ENCODE results near the gene TP53RK. TPM values are rescaled to one million over a fixed set of nuclear protein-coding genes. Genes with fewer than 3 reads are reported as not detected.

The TP53RK gene
- total and polyA plus RNA-seq, 2 experiments from 2014 or later: 24.2 to 26.0 TPM

- TF ChIP-seq REST (IDR thresholded peaks at IDR 0.05; ENCODE audit: unreplicated experiment): no peak
- no peak for TF ChIP-seq CTCF (conservative IDR thresholded peaks at IDR 0.05; ENCODE audit: low read depth in 2 of 2)
- no peak for TF ChIP-seq ZNF114 (CRISPR knock-in tag; IDR thresholded peaks at IDR 0.05)
- TF ChIP-seq POLR2AphosphoS5 (IDR thresholded peaks at IDR 0.05; ENCODE audit: low read depth): no peak
- TF ChIP-seq STAT1 (IDR thresholded peaks at IDR 0.05; ENCODE audit: unreplicated experiment): no peak
- no peak for TF ChIP-seq EZH2 (IDR thresholded peaks at IDR 0.05; ENCODE audit: low read depth, unreplicated experiment)
- no peak for TF ChIP-seq ZNF462 (CRISPR knock-in tag; IDR thresholded peaks at IDR 0.05)
- TF ChIP-seq CREB1 (CRISPR knock-in tag; IDR thresholded peaks at IDR 0.05; ENCODE audit: low read depth): no peak
- TF ChIP-seq ZNF331 (CRISPR knock-in tag; IDR thresholded peaks at IDR 0.05; ENCODE audit: low read depth): no peak
- H3K4me2 ChIP-seq: no peak overlapping the region
- 0 out of 2 replicates have a peak, but pooled peaks cover 2% of the 10 kb centered on the region for H3K36me3 ChIP-seq (ENCODE audit: insufficient read depth)
- H2AFZ ChIP-seq: no peak overlapping the region
- Mint-ChIP-seq H3K9me3 (peaks cover 15% of the 10 kb centered on the region; the same call in 2 of the 3 replicates), H3K4me3 (no peak overlapping the region), H3K36me3 (ENCODE audit: low read depth) (peaks cover 18% of the 10 kb centered on the region), H3K27me3 (ENCODE audit: insufficient read depth, low read depth, poor library complexity) (no peaks in the 10 kb centered on the region), H3K27ac (no peak overlapping the region), H3K4me1 (peaks cover 5% of the 10 kb centered on the region; the same call in 2 of the 3 replicates)
- no peaks in the 10 kb centered on the region for H3K79me2 ChIP-seq (replicated peaks; ENCODE audit: insufficient read depth)
- no peaks in the 10 kb centered on the region for H4K20me1 ChIP-seq (replicated peaks; ENCODE audit: insufficient read depth)
- H3K4me3 ChIP-seq: no peak overlapping the region
- no peaks in the 10 kb centered on the region for H3K27me3 ChIP-seq (ENCODE audit: insufficient read depth)
- H3F3A ChIP-seq (replicated peaks; ENCODE audit: low read depth): no peaks in the 10 kb centered on the region
- H3K9me2 ChIP-seq (ENCODE audit: insufficient read depth): peaks cover 12% of the 10 kb centered on the region; the same call in 1 of the 2 replicates
- no peak for DNase-seq (ENCODE audit: low spot score)
- ATAC-seq: no peak
- no peak overlapping the region for H3K27ac ChIP-seq (ENCODE audit: low read depth)
- H3K4me1 ChIP-seq (ENCODE audit: insufficient read depth): no peaks in the 10 kb centered on the region
Measured at GRCh38 chr20:46720019-46720418, 30.8 kb upstream of the TP53RK start.
